Esophagus squamous epithelium (tissue), 4 donors: Measurements from ENCODE around the gene CTTN.

ENCODE experiments used
- CTCF ChIP-seq, 6 experiments: fragments of 450-650 bp in 4 of 6; fragments of 200-600 bp in 2 of 6; sonication (generic) in 2 of 6; IDR thresholded peaks; one replicate each; pipeline ENCODE4 v1.5.1; 2016 to 2019; ENCODE audit warnings: antibody characterized with exemption in 6 of 6, mild to moderate bottlenecking in 4 of 6, moderate library complexity in 4 of 6
- POLR2A ChIP-seq, 4 donors: fragments of 450-650 bp; IDR thresholded peaks; one replicate each; pipeline ENCODE4 v1.6.1; 2017; ENCODE audit warnings: antibody characterized with exemption in 4 of 4, mild to moderate bottlenecking in 4 of 4, moderate library complexity in 3 of 4

GRCh38 chr11:70368961-70369360 lies 29.4 kb upstream of the CTTN start:
- TF ChIP-seq CTCF (IDR thresholded peaks at IDR 0.05) (no peak), POLR2A (IDR thresholded peaks at IDR 0.05) (no peak)
